Neural progenitor cell (in vitro differentiated cells): Measurements from ENCODE around the gene MAN2A2. TPM values are rescaled to one million over a fixed set of nuclear protein-coding genes. Genes with fewer than 3 reads are reported as not detected.

Experiments used
- DNase-seq: peaks from one replicate; pipeline ENCODE4 v3.0.0-alpha.2; 2016; ENCODE audit warnings: low spot score
- H2AFZ ChIP-seq: fragments of 200-600 bp; sonication (generic); replicated peaks from 2 replicates; pipeline ENCODE4 v1.6.1; 2016; ENCODE audit warnings: antibody characterized with exemption
- H3F3A ChIP-seq: fragments of 200-600 bp; sonication (generic); 2 replicates; pipeline ENCODE4 v1.6.1; 2016; ENCODE audit warnings: antibody characterized with exemption, low read depth
- H3K27ac ChIP-seq: fragments of 200-600 bp; sonication (generic); 2 replicates; pipeline ENCODE4 v1.5.1; 2016; ENCODE audit warnings: mild to moderate bottlenecking
- H3K27me3 ChIP-seq: fragments of 200-600 bp; sonication (generic); 2 replicates; pipeline ENCODE4 v1.6.1; 2016; ENCODE audit warnings: mild to moderate bottlenecking, moderate library complexity
- H3K36me3 ChIP-seq: fragments of 200-600 bp; sonication (generic); 2 replicates; pipeline ENCODE4 v1.5.1; 2016
- H3K4me1 ChIP-seq: fragments of 200-600 bp; sonication (generic); 2 replicates; pipeline ENCODE4 v1.6.1; 2016; ENCODE audit warnings: mixed run types
- H3K4me2 ChIP-seq: fragments of 200-600 bp; sonication (generic); 2 replicates; pipeline ENCODE4 v1.6.1; 2016
- H3K4me3 ChIP-seq: fragments of 200-600 bp; sonication (generic); 2 replicates; pipeline ENCODE4 v1.5.1; 2016
- H3K79me2 ChIP-seq: fragments of 200-600 bp; sonication (generic); 2 replicates; pipeline ENCODE4 v1.6.1; 2016; ENCODE audit warnings: low read depth
- H3K9ac ChIP-seq: fragments of 200-600 bp; sonication (generic); 2 replicates; pipeline ENCODE4 v1.6.1; 2016
- H3K9me3 ChIP-seq: fragments of 200-600 bp; sonication (generic); 2 replicates; pipeline ENCODE4 v1.5.1; 2016; ENCODE audit warnings: low read depth
- H4K20me1 ChIP-seq: fragments of 200-600 bp; sonication (generic); 2 replicates; pipeline ENCODE4 v1.6.1; 2016; ENCODE audit warnings: low read depth
- H3K27ac Mint-ChIP-seq: 3 replicates; pipeline ENCODE4 v1.8.0; 2021; ENCODE audit warnings: mixed read lengths
- H3K27me3 Mint-ChIP-seq: 2 replicates; pipeline ENCODE4 v1.8.0; 2022; ENCODE audit warnings: low read depth, mild to moderate bottlenecking, inconsistent platforms, moderate library complexity, mixed read lengths; ENCODE audit not compliant: insufficient read depth
- H3K36me3 Mint-ChIP-seq: 3 replicates; pipeline ENCODE4 v1.8.0; 2021; ENCODE audit warnings: mixed read lengths
- H3K4me1 Mint-ChIP-seq: 3 replicates; pipeline ENCODE4 v1.8.0; 2021; ENCODE audit warnings: mixed read lengths
- H3K4me3 Mint-ChIP-seq: 3 replicates; pipeline ENCODE4 v1.8.0; 2021; ENCODE audit warnings: mild to moderate bottlenecking, moderate library complexity, mixed read lengths
- H3K9me3 Mint-ChIP-seq: 3 replicates; pipeline ENCODE4 v1.8.0; 2020; ENCODE audit warnings: mixed read lengths
- EZH2 ChIP-seq: fragments of 200-600 bp; sonication (generic); IDR thresholded peaks from 2 replicates; pipeline ENCODE4 v1.6.1; 2017; ENCODE audit warnings: antibody characterized with exemption, mild to moderate bottlenecking, moderate library complexity
- EZH2phosphoT487 ChIP-seq: fragments of 200-600 bp; sonication (generic); IDR thresholded peaks from 2 replicates; pipeline ENCODE4 v1.6.1; 2017; ENCODE audit warnings: antibody characterized with exemption
- total RNA-seq: library from RNA; depleted of rRNA; stranded (reverse); fragments of >200 nt; gene quantifications from 2 replicates; pipeline ENCODE4 v1.2.3, GENCODE V29; 2015; ENCODE audit warnings: low replicate concordance
- TF ChIP-seq, protein P1 (sequence below): fragments of 200-600 bp; sonication (generic); IDR thresholded peaks from 2 replicates; pipeline ENCODE4 v1.5.1; 2017; ENCODE audit warnings: antibody characterized with exemption, mild to moderate bottlenecking

MAN2A2 gene
- total RNA-seq, 1 donor from 2014 or later = 7.0 TPM

DNA sequence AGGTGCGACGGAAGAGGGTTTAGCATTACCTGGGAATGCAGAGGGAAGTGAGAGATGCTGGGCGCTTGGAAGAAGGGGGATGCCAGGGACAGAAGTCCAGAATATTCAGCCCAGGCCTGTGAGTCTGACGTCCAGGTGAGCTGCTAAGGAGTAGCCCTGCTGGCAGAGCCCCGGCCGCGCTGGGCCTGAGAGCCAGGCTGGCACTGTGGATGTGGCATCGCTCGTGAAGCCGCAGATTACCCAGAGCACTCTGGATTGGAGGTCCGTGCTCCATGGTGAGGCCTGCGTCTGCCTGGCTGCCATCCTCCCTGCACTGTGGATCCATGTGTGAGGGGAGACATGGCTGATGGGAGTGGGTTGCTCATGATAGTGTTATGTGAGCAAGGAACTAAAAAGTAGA lies 14.5 kb downstream of the MAN2A2 start:
- H3K4me3 Mint-ChIP-seq = peak overlapping the region; percentile 66
- no peaks in the 10 kb centered on the region for H3F3A ChIP-seq
- H3K36me3 Mint-ChIP-seq = peaks cover 27% of the 10 kb centered on the region
- H3K79me2 ChIP-seq = no peaks in the 10 kb centered on the region
- peak overlapping the region; percentile 35 for H3K27ac Mint-ChIP-seq
- H3K4me1 Mint-ChIP-seq = no peaks in the 10 kb centered on the region
- no peak overlapping the region for H3K4me3 ChIP-seq
- no peak for TF ChIP-seq EZH2
- TF ChIP-seq, protein P1, sequence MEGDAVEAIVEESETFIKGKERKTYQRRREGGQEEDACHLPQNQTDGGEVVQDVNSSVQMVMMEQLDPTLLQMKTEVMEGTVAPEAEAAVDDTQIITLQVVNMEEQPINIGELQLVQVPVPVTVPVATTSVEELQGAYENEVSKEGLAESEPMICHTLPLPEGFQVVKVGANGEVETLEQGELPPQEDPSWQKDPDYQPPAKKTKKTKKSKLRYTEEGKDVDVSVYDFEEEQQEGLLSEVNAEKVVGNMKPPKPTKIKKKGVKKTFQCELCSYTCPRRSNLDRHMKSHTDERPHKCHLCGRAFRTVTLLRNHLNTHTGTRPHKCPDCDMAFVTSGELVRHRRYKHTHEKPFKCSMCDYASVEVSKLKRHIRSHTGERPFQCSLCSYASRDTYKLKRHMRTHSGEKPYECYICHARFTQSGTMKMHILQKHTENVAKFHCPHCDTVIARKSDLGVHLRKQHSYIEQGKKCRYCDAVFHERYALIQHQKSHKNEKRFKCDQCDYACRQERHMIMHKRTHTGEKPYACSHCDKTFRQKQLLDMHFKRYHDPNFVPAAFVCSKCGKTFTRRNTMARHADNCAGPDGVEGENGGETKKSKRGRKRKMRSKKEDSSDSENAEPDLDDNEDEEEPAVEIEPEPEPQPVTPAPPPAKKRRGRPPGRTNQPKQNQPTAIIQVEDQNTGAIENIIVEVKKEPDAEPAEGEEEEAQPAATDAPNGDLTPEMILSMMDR = no peak
- TF ChIP-seq EZH2phosphoT487 = no peak
- no peak overlapping the region for H3K9ac ChIP-seq
- no peaks in the 10 kb centered on the region for H3K9me3 Mint-ChIP-seq
- H4K20me1 ChIP-seq = no peaks in the 10 kb centered on the region
- H3K4me1 ChIP-seq = no peaks in the 10 kb centered on the region
- no peak overlapping the region for H3K27ac ChIP-seq
- no peaks in the 10 kb centered on the region for H3K27me3 ChIP-seq
- H3K9me3 ChIP-seq = no peaks in the 10 kb centered on the region
- H3K27me3 Mint-ChIP-seq = peaks cover 2% of the 10 kb centered on the region
- no peaks in the 10 kb centered on the region for H3K36me3 ChIP-seq
- DNase-seq = no peak
- no peak overlapping the region for H3K4me2 ChIP-seq
- no peak overlapping the region for H2AFZ ChIP-seq

DNA sequence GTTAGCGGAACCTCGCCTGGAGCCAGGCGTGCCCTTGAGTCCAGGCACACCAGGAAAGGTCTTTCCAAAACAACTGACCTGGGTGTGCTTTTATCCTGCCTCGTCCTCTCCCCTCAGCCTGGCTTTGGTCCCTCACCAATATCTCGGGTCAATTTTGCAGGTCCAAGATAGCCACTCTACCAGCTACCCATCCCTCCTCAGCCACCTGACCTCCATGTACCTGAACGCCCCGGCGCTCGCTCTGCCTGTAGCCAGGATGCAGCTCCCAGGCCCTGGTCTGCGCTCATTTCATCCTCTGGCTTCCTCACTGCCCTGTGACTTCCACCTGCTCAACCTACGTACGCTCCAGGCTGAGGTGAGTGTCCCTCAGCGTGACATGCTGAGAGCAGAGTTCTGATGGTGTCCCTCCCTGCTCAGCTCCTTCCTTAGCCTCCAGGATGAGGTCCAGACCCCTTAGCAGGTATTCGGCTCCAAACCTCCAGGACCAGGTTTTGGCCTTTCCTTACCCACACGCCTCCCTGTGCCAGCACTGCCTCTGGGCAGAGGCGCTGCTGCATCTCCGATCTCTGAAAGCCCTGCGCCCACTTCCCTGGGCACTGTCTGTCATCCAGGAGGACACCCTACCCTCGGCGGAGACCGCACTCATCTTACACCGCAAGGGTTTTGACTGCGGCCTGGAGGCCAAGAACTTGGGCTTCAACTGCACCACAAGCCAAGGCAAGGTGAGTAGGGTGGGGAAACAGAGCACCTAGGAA lies 15.1 kb downstream of the MAN2A2 start:
- Histone ChIP-seq H3F3A (no peaks in the 10 kb centered on the region), H3K27ac (no peak overlapping the region), H2AFZ (no peak overlapping the region), H3K4me1 (no peaks in the 10 kb centered on the region), H3K79me2 (no peaks in the 10 kb centered on the region), H3K9ac (no peak overlapping the region), H3K4me2 (no peak overlapping the region), H3K27me3 (no peaks in the 10 kb centered on the region), H3K9me3 (no peaks in the 10 kb centered on the region), H3K4me3 (no peak overlapping the region), H4K20me1 (no peaks in the 10 kb centered on the region), H3K36me3 (no peaks in the 10 kb centered on the region)
- no peak for DNase-seq
- Mint-ChIP-seq H3K27ac (no peak overlapping the region), H3K9me3 (no peaks in the 10 kb centered on the region), H3K36me3 (peaks cover 23% of the 10 kb centered on the region), H3K4me3 (no peak overlapping the region), H3K27me3 (peaks cover 2% of the 10 kb centered on the region), H3K4me1 (peaks cover 2% of the 10 kb centered on the region)
- TF ChIP-seq EZH2 (no peak), EZH2phosphoT487 (no peak)
- TF ChIP-seq, protein P1 = no peak

DNA sequence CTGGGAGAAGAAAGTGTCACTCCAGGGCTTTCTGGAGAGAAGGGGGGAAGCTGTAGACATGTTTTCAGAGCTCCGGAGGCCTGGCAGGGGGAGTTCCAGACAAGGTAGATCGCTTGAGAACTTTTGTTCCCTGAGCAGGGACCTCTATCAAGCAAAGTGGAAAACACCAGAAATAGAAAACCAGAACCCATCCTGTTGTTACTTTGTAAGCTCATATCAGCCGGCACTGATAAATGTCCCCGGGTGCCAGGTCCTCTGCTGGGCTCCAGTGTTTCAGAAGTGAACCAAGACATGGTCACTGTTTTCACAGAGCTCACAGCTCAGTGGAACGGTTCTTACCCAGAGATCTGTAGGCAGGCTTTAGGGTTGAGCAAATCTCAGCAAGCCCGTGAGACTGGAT lies 15.7 kb downstream of the MAN2A2 start:
- Histone ChIP-seq H4K20me1 (no peaks in the 10 kb centered on the region), H2AFZ (no peak overlapping the region), H3K4me3 (no peak overlapping the region), H3K27ac (no peak overlapping the region), H3F3A (peaks cover 2% of the 10 kb centered on the region), H3K4me1 (no peaks in the 10 kb centered on the region), H3K36me3 (no peaks in the 10 kb centered on the region), H3K4me2 (no peak overlapping the region), H3K9ac (no peak overlapping the region), H3K9me3 (no peaks in the 10 kb centered on the region), H3K79me2 (no peaks in the 10 kb centered on the region), H3K27me3 (no peaks in the 10 kb centered on the region)
- TF ChIP-seq, protein P1 = no peak
- no peak for TF ChIP-seq EZH2phosphoT487
- peaks cover 2% of the 10 kb centered on the region for H3K27me3 Mint-ChIP-seq
- no peak overlapping the region for H3K27ac Mint-ChIP-seq
- no peak overlapping the region for H3K4me3 Mint-ChIP-seq
- no peaks in the 10 kb centered on the region for H3K9me3 Mint-ChIP-seq
- H3K4me1 Mint-ChIP-seq = peaks cover 2% of the 10 kb centered on the region
- H3K36me3 Mint-ChIP-seq = peaks cover 25% of the 10 kb centered on the region
- DNase-seq = no peak
